Fibroblast of lung (primary cell): ENCODE results near the gene SMIM27. TPM values are rescaled to one million over a fixed set of nuclear protein-coding genes. Genes with fewer than 3 reads are reported as not detected.

Experiments used
- DNase-seq, 2 donors: peaks; one replicate each; pipeline versions ENCODE4 v3.0.0 to v3.0.0-alpha.2; 2010; ENCODE audit warnings: low read depth in 2 of 2
- H2AFZ ChIP-seq: 2 replicates; pipeline ENCODE4 v1.5.1; 2012; ENCODE audit warnings: low read length, control low read depth, inconsistent platforms
- H3K27ac ChIP-seq: 2 replicates; pipeline ENCODE4 v1.5.1; 2011; ENCODE audit warnings: low read length, control low read depth; ENCODE audit not compliant: insufficient read depth
- H3K27me3 ChIP-seq: 2 replicates; pipeline ENCODE4 v1.5.1; 2011; ENCODE audit warnings: mild to moderate bottlenecking, low read length; ENCODE audit not compliant: control insufficient read depth, insufficient read depth
- H3K36me3 ChIP-seq: 2 replicates; pipeline ENCODE4 v1.5.1; 2011; ENCODE audit warnings: low read length; ENCODE audit not compliant: control insufficient read depth, insufficient read depth
- H3K4me1 ChIP-seq: 2 replicates; pipeline ENCODE4 v1.5.1; 2011; ENCODE audit warnings: low read length; ENCODE audit not compliant: control insufficient read depth, insufficient read depth; ENCODE audit errors: extremely low read depth
- H3K4me2 ChIP-seq: 2 replicates; pipeline ENCODE4 v1.5.1; 2011; ENCODE audit warnings: low read length, control low read depth; ENCODE audit not compliant: insufficient read depth; ENCODE audit errors: extremely low read depth
- H3K4me3 ChIP-seq, 4 experiments: fragments of 200-600 bp in 1 of 4; sonication (generic) in 1 of 4; replicated peaks in 1 of 4; 2 replicates each; pipeline ENCODE4 v1.5.1; 2011 to 2016; ENCODE audit warnings: low read length in 4 of 4, low read depth in 3 of 4, mild to moderate bottlenecking in 3 of 4, control low read depth in 2 of 4, inconsistent platforms in 1 of 4, mixed read lengths in 1 of 4; ENCODE audit not compliant: insufficient read depth in 1 of 4; ENCODE audit errors: control extremely low read depth in 1 of 4
- H3K79me2 ChIP-seq: 2 replicates; pipeline ENCODE4 v1.5.1; 2012; ENCODE audit warnings: mild to moderate bottlenecking, low read length, inconsistent platforms; ENCODE audit not compliant: control insufficient read depth, insufficient read depth
- H3K9ac ChIP-seq: 2 replicates; pipeline ENCODE4 v1.5.1; 2011; ENCODE audit warnings: mild to moderate bottlenecking, low read length, control low read depth; ENCODE audit not compliant: insufficient read depth
- H3K9me3 ChIP-seq: 2 replicates; pipeline ENCODE4 v1.5.1; 2012; ENCODE audit warnings: low read depth, low read length; ENCODE audit not compliant: control insufficient read depth, insufficient read depth
- H4K20me1 ChIP-seq: 2 replicates; pipeline ENCODE4 v1.5.1; 2011; ENCODE audit warnings: low read length; ENCODE audit not compliant: control insufficient read depth, insufficient read depth; ENCODE audit errors: extremely low read depth
- EZH2 ChIP-seq: IDR thresholded peaks from 2 replicates; pipeline ENCODE4 v1.5.1; 2012; ENCODE audit warnings: low read length, control low read depth, mild to moderate bottlenecking; ENCODE audit errors: missing control alignments
- polyA plus RNA-seq, 2 donors: library from polyadenylated mRNA; depleted of rRNA in 1 of 2; stranded (reverse) in 1 of 2; unstranded in 1 of 2; fragments of >200 nt; gene quantifications; 2 replicates each; pipeline ENCODE4 v1.2.1, GENCODE V29; 2011 to 2012; ENCODE audit warnings: missing spikeins in 1 of 2
- total RNA-seq: library from RNA; depleted of rRNA; stranded (reverse); fragments of >200 nt; gene quantifications from 2 replicates; pipeline ENCODE4 v1.2.1, GENCODE V29; 2014
- TF ChIP-seq, protein P1 (sequence below), 2 donors: IDR thresholded peaks in 1 of 2; conservative IDR thresholded peaks in 1 of 2; 1 replicate in 1 of 2; 2 replicates in 1 of 2; pipeline ENCODE4 v1.5.1; 2011 to 2012; ENCODE audit warnings: low read length in 2 of 2, control low read depth in 1 of 2, inconsistent platforms in 1 of 2, low read depth in 1 of 2, mild to moderate bottlenecking in 1 of 2

The SMIM27 gene
- total and polyA plus RNA-seq, 2 donors (not counting 1 experiment from before 2014, with no cell fraction given), result 2.7 to 8.3 TPM

DNA sequence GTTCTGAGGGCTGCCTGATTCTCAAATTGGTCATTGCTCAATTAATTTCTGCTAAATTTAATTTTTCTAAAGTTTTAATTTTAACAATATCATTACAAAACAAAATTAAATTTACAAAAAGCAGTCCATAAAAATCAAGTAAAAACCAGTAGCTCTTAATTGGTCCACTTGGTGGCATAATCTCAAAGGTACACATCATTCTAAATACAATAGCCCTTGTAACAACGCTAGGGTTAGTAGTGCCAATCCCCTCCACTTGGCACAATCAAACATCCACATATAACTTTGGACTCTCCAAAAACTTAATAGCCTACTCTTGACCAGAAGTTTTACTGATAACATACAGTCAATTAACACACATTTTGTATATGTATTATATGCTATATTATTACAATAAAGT, 22.7 kb downstream of the SMIM27 start:
- Histone ChIP-seq H2AFZ (no peak overlapping the region), H3K79me2 (peaks cover 29% of the 10 kb centered on the region), H3K4me1 (no peaks in the 10 kb centered on the region), H4K20me1 (no peaks in the 10 kb centered on the region), H3K4me2 (no peak overlapping the region), H3K36me3 (peaks cover 4% of the 10 kb centered on the region), H3K9me3 (no peaks in the 10 kb centered on the region), H3K27me3 (no peaks in the 10 kb centered on the region), H3K27ac (no peak overlapping the region), H3K9ac (no peak overlapping the region), H3K4me3 (no peak overlapping the region)
- no peak for DNase-seq
- TF ChIP-seq, protein P1, sequence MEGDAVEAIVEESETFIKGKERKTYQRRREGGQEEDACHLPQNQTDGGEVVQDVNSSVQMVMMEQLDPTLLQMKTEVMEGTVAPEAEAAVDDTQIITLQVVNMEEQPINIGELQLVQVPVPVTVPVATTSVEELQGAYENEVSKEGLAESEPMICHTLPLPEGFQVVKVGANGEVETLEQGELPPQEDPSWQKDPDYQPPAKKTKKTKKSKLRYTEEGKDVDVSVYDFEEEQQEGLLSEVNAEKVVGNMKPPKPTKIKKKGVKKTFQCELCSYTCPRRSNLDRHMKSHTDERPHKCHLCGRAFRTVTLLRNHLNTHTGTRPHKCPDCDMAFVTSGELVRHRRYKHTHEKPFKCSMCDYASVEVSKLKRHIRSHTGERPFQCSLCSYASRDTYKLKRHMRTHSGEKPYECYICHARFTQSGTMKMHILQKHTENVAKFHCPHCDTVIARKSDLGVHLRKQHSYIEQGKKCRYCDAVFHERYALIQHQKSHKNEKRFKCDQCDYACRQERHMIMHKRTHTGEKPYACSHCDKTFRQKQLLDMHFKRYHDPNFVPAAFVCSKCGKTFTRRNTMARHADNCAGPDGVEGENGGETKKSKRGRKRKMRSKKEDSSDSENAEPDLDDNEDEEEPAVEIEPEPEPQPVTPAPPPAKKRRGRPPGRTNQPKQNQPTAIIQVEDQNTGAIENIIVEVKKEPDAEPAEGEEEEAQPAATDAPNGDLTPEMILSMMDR (conservative IDR thresholded peaks at IDR 0.05 in 1 of 2, IDR thresholded peaks at IDR 0.05 in 1 of 2; ENCODE audit: low read depth in 1 of 2, low read length in 2 of 2), result no peak
- TF ChIP-seq EZH2, result no peak

DNA sequence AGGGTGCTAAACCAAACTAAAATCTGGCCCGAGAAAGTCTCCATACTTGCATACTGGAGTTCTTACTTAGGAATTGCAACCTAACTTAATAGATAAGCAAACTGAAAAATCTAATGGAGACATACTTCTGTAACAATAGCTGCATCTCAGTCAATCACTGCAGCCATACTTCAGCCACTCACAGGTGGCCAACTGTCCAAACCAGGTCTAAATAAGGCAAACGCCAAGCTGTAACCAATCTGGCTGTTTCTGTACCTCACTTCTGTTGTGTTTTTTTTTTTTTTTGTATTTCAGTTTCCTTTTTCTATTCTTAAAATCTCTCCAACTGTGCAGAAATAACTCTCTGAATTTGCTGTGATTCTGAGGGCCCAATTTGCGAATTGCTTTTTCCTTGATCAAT, 25.2 kb downstream of the SMIM27 start:
- H2AFZ ChIP-seq, result no peak overlapping the region
- no peak for DNase-seq
- no peak overlapping the region for H3K4me3 ChIP-seq
- H3K9me3 ChIP-seq, result no peaks in the 10 kb centered on the region
- TF ChIP-seq EZH2, result no peak
- TF ChIP-seq, protein P1 (conservative IDR thresholded peaks at IDR 0.05 in 1 of 2, IDR thresholded peaks at IDR 0.05 in 1 of 2; ENCODE audit: low read depth in 1 of 2, low read length in 2 of 2), result no peak
- no peaks in the 10 kb centered on the region for H4K20me1 ChIP-seq
- no peaks in the 10 kb centered on the region for H3K36me3 ChIP-seq
- no peak overlapping the region for H3K27ac ChIP-seq
- H3K9ac ChIP-seq, result no peak overlapping the region
- no peaks in the 10 kb centered on the region for H3K4me1 ChIP-seq
- no peaks in the 10 kb centered on the region for H3K27me3 ChIP-seq
- peaks cover 6% of the 10 kb centered on the region for H3K79me2 ChIP-seq
- no peak overlapping the region for H3K4me2 ChIP-seq

DNA sequence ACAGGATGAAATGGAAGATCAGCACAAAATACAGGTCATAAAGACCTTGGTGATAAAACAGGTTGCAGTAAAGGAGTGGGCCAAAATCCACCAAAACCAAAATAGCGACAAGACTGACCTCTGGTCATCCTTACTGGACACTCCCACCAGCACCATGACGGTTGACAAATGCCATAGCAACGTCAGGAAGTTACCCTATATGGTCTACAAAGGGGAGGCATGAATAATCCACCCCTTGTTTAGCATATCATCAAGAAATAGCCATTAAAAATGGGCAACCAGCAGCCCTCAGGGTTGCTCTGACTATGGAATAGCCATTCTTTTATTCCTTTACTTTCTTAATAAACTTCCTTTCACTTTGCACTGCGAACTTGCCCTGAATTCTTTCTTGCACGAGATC, 26.8 kb downstream of the SMIM27 start:
- Histone ChIP-seq H3K9ac (no peak overlapping the region), H3K4me1 (no peaks in the 10 kb centered on the region), H3K4me2 (no peak overlapping the region), H2AFZ (no peak overlapping the region), H3K79me2 (no peaks in the 10 kb centered on the region), H3K36me3 (no peaks in the 10 kb centered on the region), H4K20me1 (no peaks in the 10 kb centered on the region), H3K27me3 (no peaks in the 10 kb centered on the region), H3K4me3 (no peak overlapping the region), H3K27ac (no peak overlapping the region), H3K9me3 (no peaks in the 10 kb centered on the region)
- no peak for DNase-seq
- TF ChIP-seq EZH2, result no peak
- TF ChIP-seq, protein P1 (conservative IDR thresholded peaks at IDR 0.05 in 1 of 2, IDR thresholded peaks at IDR 0.05 in 1 of 2; ENCODE audit: low read depth in 1 of 2, low read length in 2 of 2), result no peak
